Stomach (tissue), 9 donors: ENCODE results near the gene EPB41. TPM values are rescaled to one million over a fixed set of nuclear protein-coding genes. Genes with fewer than 3 reads are reported as not detected.
A peak's percentile ranks its signal among the peaks of the same experiment; 100 is the strongest.

Experiments used
- DNase-seq, 2 donors: peaks; one replicate each; pipeline versions ENCODE4 v3.0.0 to v3.0.0-alpha.2; 2013 to 2019
- H3K27ac ChIP-seq, 5 donors: fragments of 200-600 bp in 4 of 5; sonication (generic) in 4 of 5; one replicate each; pipeline ENCODE4 v1.5.1; 2013 to 2019; ENCODE audit warnings: mild to moderate bottlenecking in 1 of 5, moderate library complexity in 1 of 5
- H3K27me3 ChIP-seq, 3 donors: fragments of 200-600 bp; sonication (generic); one replicate each; pipeline ENCODE4 v1.5.1; 2017 to 2019; ENCODE audit warnings: mixed run types in 1 of 3
- H3K36me3 ChIP-seq, 4 donors: fragments of 200-600 bp; sonication (generic); 1 replicate in 3 of 4; 2 replicates in 1 of 4; pipeline ENCODE4 v1.5.1; 2016 to 2019
- H3K4me1 ChIP-seq, 4 donors: fragments of 200-600 bp; sonication (generic); one replicate each; pipeline ENCODE4 v1.5.1; 2016 to 2019
- H3K4me3 ChIP-seq, 4 donors: fragments of 200-600 bp; sonication (generic) in 3 of 4; one replicate each; pipeline ENCODE4 v1.5.1; 2016 to 2019; ENCODE audit warnings: mild to moderate bottlenecking in 1 of 4
- H3K9me3 ChIP-seq, 4 donors: fragments of 200-600 bp; sonication (generic); one replicate each; pipeline ENCODE4 v1.5.1; 2016 to 2019
- EP300 ChIP-seq: sonication (generic); formaldehyde crosslinking; IDR thresholded peaks from one replicate; pipeline ENCODE4 v1.6.1; 2017; ENCODE audit warnings: antibody characterized with exemption
- POLR2A ChIP-seq, 4 donors: fragments of 450-650 bp; IDR thresholded peaks; one replicate each; pipeline ENCODE4 v1.6.1; 2016; ENCODE audit warnings: antibody characterized with exemption in 4 of 4, control low read depth in 2 of 4, mild to moderate bottlenecking in 1 of 4, moderate library complexity in 1 of 4
- POLR2AphosphoS5 ChIP-seq, 3 donors: sonication (generic); formaldehyde crosslinking; IDR thresholded peaks; one replicate each; pipeline ENCODE4 v1.6.1; 2016; ENCODE audit warnings: antibody characterized with exemption in 3 of 3
- WGBS, 5 donors: extraction: QIAGEN DNeasy Blood & Tissue Kit in 3 of 5; methylation state at CpG; one replicate each; pipeline versions ENCODE4 v1.1.5 to v1.1.7; 2013 to 2018; 5-methylcytosine and 5-hydroxymethylcytosine counted together
- intact Hi-C: fragments of 100-400 bp; cut with DNase I; formaldehyde crosslinking; loops from one replicate; pipeline ENCODE4 v1.15.1; 2023; ENCODE audit warnings: low total_unique reads
- polyA plus RNA-seq, 3 donors: library from polyadenylated mRNA; stranded (reverse); fragments of 200-250 nt; gene quantifications; one replicate each; pipeline ENCODE4 v1.2.3, GENCODE V29; 2013
- total RNA-seq, 5 donors: library from RNA; depleted of rRNA; stranded (reverse); fragments of >200 nt; gene quantifications; one replicate each; pipeline versions ENCODE4 v1.1.0 to v1.2.3, GENCODE V29; 2014 to 2016
- TF ChIP-seq, protein P1 (sequence below), 7 experiments: fragments of 450-650 bp in 4 of 7; fragments of 200-600 bp in 3 of 7; sonication (generic) in 3 of 7; IDR thresholded peaks; one replicate each; pipeline ENCODE4 v1.5.1; 2016 to 2019; ENCODE audit warnings: antibody characterized with exemption in 7 of 7, control low read depth in 2 of 7, mild to moderate bottlenecking in 1 of 7
- donor health status: healthy with polysubstance abuse.
- donor health status: Bipolar disorder and iron deficiency.
- donor health status: healthy.

Gene EPB41
- total and polyA plus RNA-seq, 8 donors: 6.4 to 112 (median 48.1) TPM

DNA sequence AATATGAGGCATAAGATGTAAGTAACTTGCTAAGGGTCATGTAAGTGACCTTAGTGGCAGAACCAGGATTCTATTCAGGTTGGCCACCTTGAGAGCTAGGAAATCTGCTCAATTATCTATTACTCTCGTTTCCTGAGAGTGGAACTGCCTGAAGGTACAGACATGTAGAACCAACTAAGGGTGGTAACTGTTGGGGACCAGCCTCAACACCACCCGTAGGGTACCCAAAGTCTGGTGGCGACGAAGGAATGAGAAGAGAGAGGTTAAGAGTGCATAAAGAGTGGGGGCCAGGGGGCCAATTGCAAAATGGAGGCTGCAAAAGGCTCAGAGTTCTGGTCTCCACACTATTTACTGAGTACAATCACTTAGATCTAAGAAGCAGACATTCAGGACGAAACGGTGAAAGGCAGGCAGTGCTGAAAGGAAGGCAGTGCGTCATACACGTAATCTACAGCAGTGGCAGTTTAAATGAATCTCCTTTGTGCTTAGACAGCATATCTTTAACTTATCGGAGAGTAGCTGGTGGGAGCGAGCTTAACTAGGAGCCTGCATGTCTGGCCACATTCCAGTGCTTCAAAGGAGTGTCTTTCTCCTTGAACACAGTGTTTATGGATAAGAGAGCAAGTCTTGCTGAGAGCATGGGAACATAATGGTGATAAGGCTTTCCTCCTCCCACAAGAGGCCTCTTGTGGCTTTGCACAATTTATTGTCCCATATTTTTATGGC, 242.3 kb downstream of the EPB41 start:
- no peaks in the 10 kb centered on the region for H3K9me3 ChIP-seq
- peak overlapping the region; percentile 36 to 73 (median 41) for H3K27ac ChIP-seq
- 26 to 38% (median 33%) methylated on average over 10 of the region's 10 CpGs for WGBS, 5 donors
- peak; percentile 49 to 78 for DNase-seq
- H3K27me3 ChIP-seq: no peaks in the 10 kb centered on the region
- no peak overlapping the region for H3K4me3 ChIP-seq
- intact Hi-C loops: no loop called here
- H3K36me3 ChIP-seq: peaks cover 53 to 90% (median 85%) of the 10 kb centered on the region in 4 donors
- TF ChIP-seq EP300: no peak
- TF ChIP-seq, protein P1, sequence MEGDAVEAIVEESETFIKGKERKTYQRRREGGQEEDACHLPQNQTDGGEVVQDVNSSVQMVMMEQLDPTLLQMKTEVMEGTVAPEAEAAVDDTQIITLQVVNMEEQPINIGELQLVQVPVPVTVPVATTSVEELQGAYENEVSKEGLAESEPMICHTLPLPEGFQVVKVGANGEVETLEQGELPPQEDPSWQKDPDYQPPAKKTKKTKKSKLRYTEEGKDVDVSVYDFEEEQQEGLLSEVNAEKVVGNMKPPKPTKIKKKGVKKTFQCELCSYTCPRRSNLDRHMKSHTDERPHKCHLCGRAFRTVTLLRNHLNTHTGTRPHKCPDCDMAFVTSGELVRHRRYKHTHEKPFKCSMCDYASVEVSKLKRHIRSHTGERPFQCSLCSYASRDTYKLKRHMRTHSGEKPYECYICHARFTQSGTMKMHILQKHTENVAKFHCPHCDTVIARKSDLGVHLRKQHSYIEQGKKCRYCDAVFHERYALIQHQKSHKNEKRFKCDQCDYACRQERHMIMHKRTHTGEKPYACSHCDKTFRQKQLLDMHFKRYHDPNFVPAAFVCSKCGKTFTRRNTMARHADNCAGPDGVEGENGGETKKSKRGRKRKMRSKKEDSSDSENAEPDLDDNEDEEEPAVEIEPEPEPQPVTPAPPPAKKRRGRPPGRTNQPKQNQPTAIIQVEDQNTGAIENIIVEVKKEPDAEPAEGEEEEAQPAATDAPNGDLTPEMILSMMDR (IDR thresholded peaks at IDR 0.05): no peak
- TF ChIP-seq POLR2AphosphoS5 (IDR thresholded peaks at IDR 0.05): peak in 2 of 3 donors; percentile 45 to 69
- no peak for TF ChIP-seq POLR2A (IDR thresholded peaks at IDR 0.05)
- peaks cover 15 to 53% (median 32%) of the 10 kb centered on the region in 4 donors for H3K4me1 ChIP-seq

DNA sequence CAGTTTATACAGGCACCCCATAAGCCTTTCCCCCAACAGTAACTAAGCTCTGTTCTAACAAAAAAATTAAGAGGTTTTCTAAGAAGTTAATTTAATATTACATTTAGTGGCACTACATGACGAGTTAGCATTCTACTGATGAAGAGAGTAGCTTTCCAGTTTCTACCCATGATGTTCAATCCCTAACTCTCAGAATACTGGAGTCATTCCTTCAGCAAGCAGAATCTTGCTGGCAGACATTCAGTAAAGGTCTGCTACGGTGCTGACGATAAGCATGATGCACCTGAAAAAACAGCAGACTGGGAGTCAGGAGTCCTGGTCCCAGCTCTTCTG, 242.9 kb downstream of the EPB41 start:
- H3K9me3 ChIP-seq: no peaks in the 10 kb centered on the region
- H3K4me3 ChIP-seq: no peak overlapping the region
- H3K27me3 ChIP-seq: no peaks in the 10 kb centered on the region
- no peak for DNase-seq
- peak overlapping the region in 3 of 5 donors; percentile 41 to 73 (median 71) for H3K27ac ChIP-seq
- TF ChIP-seq EP300 (no peak), POLR2A (IDR thresholded peaks at IDR 0.05) (no peak), POLR2AphosphoS5 (IDR thresholded peaks at IDR 0.05) (no peak)
- TF ChIP-seq, protein P1 (IDR thresholded peaks at IDR 0.05): no peak
- H3K4me1 ChIP-seq: peaks cover 18 to 58% (median 36%) of the 10 kb centered on the region in 4 donors
- peaks cover 48 to 85% (median 80%) of the 10 kb centered on the region in 4 donors for H3K36me3 ChIP-seq
- WGBS, 5 donors: 60 to 77% (median 69%) methylated on average over 3 of the region's 3 CpGs
- intact Hi-C loops: no loop called here

GRCh38 chr1:29159773-29160172, 245.4 kb downstream of the EPB41 start:
- no peaks in the 10 kb centered on the region for H3K9me3 ChIP-seq
- H3K36me3 ChIP-seq: peaks cover 28 to 77% (median 65%) of the 10 kb centered on the region in 4 donors
- H3K27me3 ChIP-seq: no peaks in the 10 kb centered on the region
- H3K4me1 ChIP-seq: peaks cover 29 to 70% (median 49%) of the 10 kb centered on the region in 4 donors
- H3K27ac ChIP-seq: no peak overlapping the region
- WGBS, 5 donors: 60 to 83% (median 77%) methylated on average over 3 of the region's 3 CpGs
- intact Hi-C loops: no loop called here
- no peak overlapping the region for H3K4me3 ChIP-seq
- TF ChIP-seq, protein P1 (IDR thresholded peaks at IDR 0.05): no peak
- TF ChIP-seq EP300 (no peak), POLR2A (IDR thresholded peaks at IDR 0.05) (no peak), POLR2AphosphoS5 (IDR thresholded peaks at IDR 0.05) (no peak)
- DNase-seq: no peak

DNA sequence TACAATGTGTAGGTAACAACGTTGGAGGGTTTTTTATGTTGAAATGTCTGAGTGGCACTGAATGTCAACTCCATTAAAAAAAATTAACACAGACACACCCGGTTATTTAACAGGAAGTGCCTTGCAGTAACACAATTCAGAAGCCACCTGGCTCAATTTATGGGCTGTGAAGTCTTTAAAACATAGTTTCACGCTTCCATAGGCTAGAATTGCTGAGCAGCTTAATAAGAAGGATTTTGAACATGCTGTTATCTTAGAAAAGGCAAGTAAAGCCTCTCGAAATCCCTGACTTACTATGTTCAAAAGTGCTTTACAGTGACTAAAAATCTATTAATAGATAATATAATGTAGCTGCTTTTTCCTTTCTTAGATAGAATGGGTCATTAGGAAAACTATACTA, 247.7 kb downstream of the EPB41 start:
- H3K9me3 ChIP-seq: no peaks in the 10 kb centered on the region
- intact Hi-C loops: no loop called here
- H3K4me1 ChIP-seq: peaks cover 18 to 71% (median 43%) of the 10 kb centered on the region in 4 donors
- peak overlapping the region in 2 of 5 donors; percentile 6 to 38 for H3K27ac ChIP-seq
- H3K27me3 ChIP-seq: no peaks in the 10 kb centered on the region
- H3K36me3 ChIP-seq: peaks cover 43 to 77% (median 69%) of the 10 kb centered on the region in 4 donors
- H3K4me3 ChIP-seq: no peak overlapping the region
- no peak for TF ChIP-seq POLR2A (IDR thresholded peaks at IDR 0.05)
- TF ChIP-seq, protein P1 (IDR thresholded peaks at IDR 0.05): no peak
- no peak for DNase-seq
- WGBS, 5 donors: 48 to 58% (median 48%) methylated on average over 4 of the region's 4 CpGs
